HEK293 (cell line): ENCODE data around the gene SETD5.

ENCODE experiments used
- KLF16 ChIP-seq: fragments of 450-650 bp; formaldehyde crosslinking; IDR thresholded peaks from 2 replicates; pipeline ENCODE4 v1.5.1; 2017; ENCODE audit warnings: missing biosample characterization, missing genetic modification characterization
- MZF1 ChIP-seq: fragments of 450-650 bp; formaldehyde crosslinking; IDR thresholded peaks from 2 replicates; pipeline ENCODE4 v1.5.1; 2017; ENCODE audit warnings: missing biosample characterization, missing genetic modification characterization, borderline replicate concordance
- PATZ1 ChIP-seq: fragments of 450-650 bp; formaldehyde crosslinking; IDR thresholded peaks from 2 replicates; pipeline ENCODE4 v1.5.1; 2016; ENCODE audit warnings: missing biosample characterization, missing genetic modification characterization
- PRDM10 ChIP-seq: fragments of 450-650 bp; formaldehyde crosslinking; IDR thresholded peaks from 2 replicates; pipeline ENCODE4 v1.5.1; 2016; ENCODE audit warnings: missing biosample characterization, missing genetic modification characterization
- YY2 ChIP-seq: fragments of 450-650 bp; formaldehyde crosslinking; IDR thresholded peaks from 2 replicates; pipeline ENCODE4 v1.5.1; 2016; ENCODE audit warnings: missing biosample characterization, missing genetic modification characterization
- ZBTB21 ChIP-seq: fragments of 450-650 bp; formaldehyde crosslinking; IDR thresholded peaks from 2 replicates; pipeline ENCODE4 v1.5.1; 2017; ENCODE audit warnings: missing biosample characterization, missing genetic modification characterization
- ZBTB7A ChIP-seq: fragments of 450-650 bp; formaldehyde crosslinking; IDR thresholded peaks from 2 replicates; pipeline ENCODE4 v1.5.1; 2016; ENCODE audit warnings: low read depth, missing biosample characterization, missing genetic modification characterization
- ZEB2 ChIP-seq: fragments of 450-650 bp; formaldehyde crosslinking; IDR thresholded peaks from 2 replicates; pipeline ENCODE4 v1.5.1; 2016; ENCODE audit warnings: missing biosample characterization, missing genetic modification characterization
- ZFP41 ChIP-seq: fragments of 450-650 bp; formaldehyde crosslinking; IDR thresholded peaks from 2 replicates; pipeline ENCODE4 v1.5.1; 2016; ENCODE audit warnings: missing biosample characterization, missing genetic modification characterization, borderline replicate concordance
- ZNF114 ChIP-seq: fragments of 450-650 bp; formaldehyde crosslinking; IDR thresholded peaks from 2 replicates; pipeline ENCODE4 v1.5.0; 2017; ENCODE audit warnings: missing biosample characterization, missing genetic modification characterization
- ZNF214 ChIP-seq: fragments of 450-650 bp; formaldehyde crosslinking; IDR thresholded peaks from 2 replicates; pipeline ENCODE4 v1.5.1; 2017; ENCODE audit warnings: missing biosample characterization, mild to moderate bottlenecking, missing genetic modification characterization, borderline replicate concordance
- ZNF248 ChIP-seq: fragments of 450-650 bp; formaldehyde crosslinking; IDR thresholded peaks from 2 replicates; pipeline ENCODE4 v1.5.1; 2017; ENCODE audit warnings: missing biosample characterization, missing genetic modification characterization
- ZNF311 ChIP-seq: fragments of 450-650 bp; formaldehyde crosslinking; IDR thresholded peaks from 2 replicates; pipeline ENCODE4 v1.5.1; 2017; ENCODE audit warnings: missing biosample characterization, missing genetic modification characterization, borderline replicate concordance
- ZNF335 ChIP-seq: fragments of 450-650 bp; formaldehyde crosslinking; conservative IDR thresholded peaks from 2 replicates; pipeline ENCODE4 v1.5.1; 2016; ENCODE audit warnings: missing biosample characterization, missing genetic modification characterization
- ZNF354C ChIP-seq: fragments of 450-650 bp; formaldehyde crosslinking; IDR thresholded peaks from 2 replicates; pipeline ENCODE4 v1.5.1; 2016; ENCODE audit warnings: missing biosample characterization, missing genetic modification characterization, low read depth, borderline replicate concordance
- ZNF398 ChIP-seq: fragments of 450-650 bp; formaldehyde crosslinking; IDR thresholded peaks from 2 replicates; pipeline ENCODE4 v1.5.1; 2017; ENCODE audit warnings: missing biosample characterization, missing genetic modification characterization
- ZNF501 ChIP-seq: fragments of 450-650 bp; formaldehyde crosslinking; IDR thresholded peaks from 2 replicates; pipeline ENCODE4 v1.5.1; 2016; ENCODE audit warnings: missing biosample characterization, missing genetic modification characterization
- ZNF513 ChIP-seq: fragments of 450-650 bp; IDR thresholded peaks from 2 replicates; pipeline ENCODE4 v1.5.1; 2018; ENCODE audit warnings: missing biosample characterization, missing genetic modification characterization
- ZNF529 ChIP-seq: fragments of 450-650 bp; formaldehyde crosslinking; IDR thresholded peaks from 2 replicates; pipeline ENCODE4 v1.5.1; 2017; ENCODE audit warnings: missing genetic modification characterization, missing biosample characterization; ENCODE audit not compliant: insufficient replicate concordance
- ZNF530 ChIP-seq: fragments of 450-650 bp; formaldehyde crosslinking; IDR thresholded peaks from 2 replicates; pipeline ENCODE4 v1.5.1; 2016; ENCODE audit warnings: low read depth, missing biosample characterization, missing genetic modification characterization
- ZNF600 ChIP-seq: fragments of 450-650 bp; formaldehyde crosslinking; IDR thresholded peaks from 2 replicates; pipeline ENCODE4 v1.5.1; 2016; ENCODE audit warnings: missing biosample characterization, missing genetic modification characterization
- ZNF623 ChIP-seq: fragments of 450-650 bp; formaldehyde crosslinking; IDR thresholded peaks from 2 replicates; pipeline ENCODE4 v1.5.1; 2016; ENCODE audit warnings: missing biosample characterization, missing genetic modification characterization
- ZNF639 ChIP-seq: fragments of 450-650 bp; formaldehyde crosslinking; IDR thresholded peaks from 2 replicates; pipeline ENCODE4 v1.5.1; 2016; ENCODE audit warnings: missing biosample characterization, missing genetic modification characterization
- ZNF664 ChIP-seq: fragments of 450-650 bp; formaldehyde crosslinking; IDR thresholded peaks from 2 replicates; pipeline ENCODE4 v1.5.1; 2016; ENCODE audit warnings: missing biosample characterization, missing genetic modification characterization
- ZNF704 ChIP-seq: fragments of 450-650 bp; formaldehyde crosslinking; IDR thresholded peaks from 2 replicates; pipeline ENCODE4 v1.5.1; 2016; ENCODE audit warnings: missing biosample characterization, missing genetic modification characterization
- ZNF792 ChIP-seq: fragments of 450-650 bp; formaldehyde crosslinking; IDR thresholded peaks from 2 replicates; pipeline ENCODE4 v1.5.1; 2016; ENCODE audit warnings: missing biosample characterization, missing genetic modification characterization

SETD5 gene

GRCh38 chr3:9362731-9363530, 34.5 kb upstream of the SETD5 start, which contains the start of gene THUMPD3 (continued):
- no peak for TF ChIP-seq ZFP41 (tag by site-specific recombination)
- TF ChIP-seq ZNF704 (tag by site-specific recombination), result no peak
- TF ChIP-seq ZNF248 (tag by site-specific recombination), result no peak
- 0 out of 2 replicates have a peak, but pooled peaks have one; percentile 47 for TF ChIP-seq ZBTB21 (tag by site-specific recombination)
- no peak for TF ChIP-seq ZNF354C (tag by site-specific recombination)
- TF ChIP-seq MZF1 (tag by site-specific recombination), result peak; percentile 65; the same call in 1 of the 2 replicates
- peak; percentile 80 for TF ChIP-seq YY2
- TF ChIP-seq ZNF501 (tag by site-specific recombination), result peak; percentile 94
- peak; percentile 97 for TF ChIP-seq ZEB2
- TF ChIP-seq ZNF214, result no peak
- peak; percentile 95 for TF ChIP-seq ZNF600 (tag by site-specific recombination)
- TF ChIP-seq ZNF335 (tag by site-specific recombination), result peak; percentile 89
- TF ChIP-seq PATZ1 (tag by site-specific recombination), result peak; percentile 87
- TF ChIP-seq ZNF623 (tag by site-specific recombination), result no peak
- TF ChIP-seq ZNF792 (tag by site-specific recombination), result no peak
- TF ChIP-seq PRDM10 (tag by site-specific recombination), result peak; percentile 89
- TF ChIP-seq ZNF114 (tag by site-specific recombination), result no peak
- no peak for TF ChIP-seq ZNF529 (tag by site-specific recombination)
- TF ChIP-seq ZNF311, result no peak
- TF ChIP-seq ZBTB7A (tag by site-specific recombination), result peak; percentile 90
- TF ChIP-seq ZNF398 (tag by site-specific recombination), result peak; percentile 71
- peak; percentile 79 for TF ChIP-seq ZNF639 (tag by site-specific recombination)
- no peak for TF ChIP-seq ZNF513 (tag by site-specific recombination)
- TF ChIP-seq ZNF530, result no peak
- no peak for TF ChIP-seq ZNF664 (tag by site-specific recombination)
- TF ChIP-seq KLF16 (tag by site-specific recombination), result peak; percentile 90
